Spleen (tissue), 7 donors: ENCODE measurements around the gene TEKT5.

Experiments used
- CTCF ChIP-seq, 11 experiments: fragments of 200-600 bp in 7 of 11; fragments of 450-650 bp in 4 of 11; sonication (generic) in 4 of 11; IDR thresholded peaks in 8 of 11; conservative IDR thresholded peaks in 3 of 11; 1 replicate in 7 of 11; 2 replicates in 4 of 11; pipeline versions ENCODE4 v1.4.0 to v1.8.0; 2016 to 2021; ENCODE audit warnings: antibody characterized with exemption in 11 of 11, inconsistent platforms in 4 of 11, mild to moderate bottlenecking in 1 of 11
- POLR2A ChIP-seq, 3 donors: fragments of 450-650 bp; IDR thresholded peaks; one replicate each; pipeline ENCODE4 v1.5.1; 2017; ENCODE audit warnings: antibody characterized with exemption in 3 of 3, mild to moderate bottlenecking in 1 of 3
- donor health status: DM: no; HTN: no; CAD: no; lungs with moderate emphysema.
- donor health status: DM: no; HTN: no; CAD: no.
- donor health status: DM: no; HTN: no; CAD: no.

DNA sequence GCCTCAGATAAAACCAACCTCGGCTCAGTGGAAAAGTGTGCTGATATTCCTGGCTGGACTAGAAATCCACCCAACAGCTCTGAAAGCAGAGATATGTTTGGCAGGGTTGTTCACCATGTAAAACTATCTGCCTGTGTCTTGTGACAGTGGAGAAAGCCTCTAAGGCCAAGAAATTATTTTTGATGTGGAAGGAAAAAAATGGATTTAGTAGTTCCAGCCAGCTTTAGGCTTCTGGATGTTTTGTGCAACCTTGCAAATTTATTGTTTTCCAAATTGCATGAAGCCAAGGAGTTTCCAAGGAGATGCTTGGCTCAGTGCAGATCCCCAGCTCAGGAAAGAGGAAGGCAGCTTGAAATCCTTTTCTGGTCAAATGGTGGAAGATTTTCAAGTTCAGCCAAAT lies 31.6 kb downstream of the TEKT5 start:
- TF ChIP-seq CTCF (IDR thresholded peaks at IDR 0.05 in 8 of 11, conservative IDR thresholded peaks at IDR 0.05 in 3 of 11) (no peak), POLR2A (IDR thresholded peaks at IDR 0.05) (no peak)
